GM18505 (cell line): ENCODE measurements around the gene PLXNB1.

ENCODE experiments used
- ATAC-seq: cut with Tn5 transposase; IDR thresholded peaks from one replicate; pipeline ENCODE4 v1.9.1; 2021; ENCODE audit not compliant: unreplicated experiment
- POLR2A ChIP-seq: IDR thresholded peaks from 4 replicates; pipeline ENCODE4 v1.6.1; 2011; ENCODE audit warnings: borderline replicate concordance; ENCODE audit not compliant: insufficient read depth, insufficient read length; ENCODE audit errors: extremely low read depth

PLXNB1 gene

DNA sequence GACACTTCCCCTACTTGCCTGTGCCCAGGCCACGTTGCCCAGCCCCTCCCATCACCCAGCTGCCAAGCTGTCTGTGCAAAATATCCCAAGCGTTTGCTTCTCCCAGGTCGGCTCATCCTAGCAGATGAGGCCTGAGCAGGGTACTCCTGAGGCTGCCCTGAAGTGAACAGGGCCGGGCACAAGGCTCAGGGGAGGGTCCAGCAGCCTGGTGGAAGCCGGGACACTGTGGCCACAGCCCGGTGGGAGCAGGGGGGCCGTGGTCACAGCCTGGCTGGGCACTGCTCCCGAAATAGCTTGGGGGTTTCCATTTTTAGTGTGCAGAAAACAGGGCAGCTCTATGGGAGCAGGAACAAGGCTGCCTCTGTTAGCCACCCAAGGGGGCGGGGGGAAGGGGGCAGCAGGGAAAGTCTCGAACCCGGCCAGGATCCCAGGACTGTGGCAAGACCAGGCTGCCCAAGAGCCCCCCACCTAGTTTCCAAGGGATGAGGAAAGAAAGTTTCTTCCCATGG, 3.4 kb downstream of the PLXNB1 start:
- TF ChIP-seq POLR2A: no peak
- ATAC-seq: no peak

DNA sequence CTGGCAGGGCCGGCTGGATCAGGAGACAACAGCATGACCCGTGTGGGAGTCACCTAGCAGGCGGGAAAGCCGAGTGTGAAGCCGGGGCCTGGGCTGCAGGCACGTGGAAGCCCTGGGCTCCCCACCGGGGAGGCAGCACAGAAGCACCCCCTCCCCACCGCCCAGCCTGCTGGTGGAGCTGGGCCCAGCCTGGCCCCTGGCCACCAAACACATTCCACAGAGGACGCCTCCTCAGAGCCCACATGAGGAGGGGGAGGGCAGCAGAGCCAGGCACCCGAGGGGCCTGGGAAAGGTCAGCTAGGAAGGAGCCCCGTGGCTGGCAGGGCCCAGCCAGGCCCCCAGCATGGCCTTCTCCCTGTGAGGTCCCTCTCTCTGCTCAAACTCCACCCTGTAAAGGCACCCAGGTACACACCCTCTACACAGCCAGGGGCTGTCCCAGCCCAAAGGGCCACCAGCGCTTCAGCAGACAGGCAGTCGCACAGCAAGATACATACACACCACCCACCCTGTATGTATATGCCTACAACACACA, 4.5 kb downstream of the PLXNB1 start:
- no peak for TF ChIP-seq POLR2A
- no peak for ATAC-seq

DNA sequence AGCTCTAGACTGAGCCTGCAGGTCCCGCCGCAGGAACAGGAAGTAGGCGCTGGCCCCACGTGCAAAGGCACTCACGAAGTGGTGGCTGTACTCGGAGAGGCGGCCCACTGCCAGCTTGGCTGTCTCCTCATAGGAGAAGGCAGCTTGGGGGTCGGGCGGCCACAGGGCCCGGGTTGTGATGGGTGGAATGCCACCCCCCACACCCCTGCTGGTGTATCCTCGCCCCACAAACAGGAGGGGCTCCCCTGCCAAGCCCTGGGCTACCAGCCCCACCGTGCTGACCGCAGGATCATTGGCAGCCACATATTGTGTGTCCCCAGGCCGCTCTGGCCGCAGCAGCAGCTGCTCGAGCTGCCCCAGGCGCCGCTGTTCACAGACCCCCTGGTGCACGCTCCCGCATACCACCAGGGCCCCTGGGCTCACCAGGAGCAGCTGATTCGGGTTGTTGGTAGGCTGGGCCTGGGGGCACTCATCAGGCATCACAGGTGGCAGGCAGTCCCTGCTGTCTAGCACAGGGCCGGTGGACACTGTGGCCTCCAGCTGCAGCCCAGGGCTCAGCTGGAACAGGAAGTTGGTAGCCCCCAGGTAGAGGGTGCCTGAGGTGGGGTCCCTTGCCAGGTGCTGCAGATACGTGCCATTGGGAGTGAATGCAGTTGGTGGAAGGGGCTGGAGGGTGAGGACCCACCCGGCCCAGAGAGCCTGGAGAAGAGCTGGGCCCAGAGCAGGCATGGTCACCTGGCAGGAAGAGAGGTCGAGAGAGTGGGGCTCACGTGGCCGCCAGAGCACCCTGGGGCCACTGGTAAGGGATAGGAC, 5.8 kb downstream of the PLXNB1 start:
- ATAC-seq: no peak

DNA sequence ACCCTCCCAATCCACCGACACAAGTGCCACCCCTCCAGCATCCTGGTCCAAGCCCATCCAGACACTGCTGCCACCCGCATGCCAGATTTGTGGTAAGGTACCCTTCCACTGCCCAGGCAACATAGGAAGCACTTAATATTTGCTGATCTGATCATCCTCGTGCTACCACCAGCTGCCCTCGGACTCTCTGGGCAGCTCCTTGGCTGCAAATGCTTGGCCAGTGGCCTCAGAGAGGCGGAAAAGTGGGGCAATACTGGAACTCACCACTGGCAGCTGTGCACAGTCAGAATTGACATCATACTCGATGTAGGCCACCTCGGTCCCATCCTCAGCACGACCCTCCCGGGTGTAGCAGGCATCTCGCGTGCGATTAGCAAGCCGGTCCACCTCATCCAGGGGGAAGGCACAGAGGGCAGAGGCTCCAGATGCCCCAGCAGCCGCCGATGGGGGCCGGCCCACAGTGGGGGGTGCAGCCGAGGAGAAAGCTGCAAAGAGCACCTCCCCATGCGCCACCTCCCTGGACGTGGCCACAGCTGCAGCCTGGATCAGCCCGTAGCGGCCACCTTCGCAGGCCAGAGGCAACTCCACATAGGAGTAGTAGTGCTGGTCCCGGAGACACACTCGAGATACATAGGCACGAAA, 6.5 kb downstream of the PLXNB1 start:
- TF ChIP-seq POLR2A: no peak
- ATAC-seq: no peak

More for the DNA sequence above, 5.8 kb downstream of the PLXNB1 start:
- TF ChIP-seq POLR2A: no peak

DNA sequence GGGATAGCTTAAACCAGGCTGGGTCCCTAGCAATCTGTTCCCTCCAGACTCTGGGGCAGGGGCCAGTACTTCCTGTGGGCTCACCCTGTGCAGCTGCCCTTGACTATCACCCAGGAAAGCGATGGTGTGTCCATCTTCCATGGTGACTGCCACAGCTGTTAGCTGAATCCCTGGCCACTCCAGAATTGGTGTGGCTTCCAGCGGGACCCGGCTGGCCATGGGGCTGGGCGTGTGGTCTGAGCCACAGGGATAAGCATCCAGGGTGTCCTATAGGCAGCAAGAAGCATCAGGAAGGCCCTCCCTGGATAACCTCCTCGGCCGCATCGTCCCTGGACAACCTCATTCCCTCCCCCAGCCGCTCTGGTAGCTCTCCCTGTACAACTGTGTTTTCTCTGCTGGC, 7.2 kb downstream of the PLXNB1 start:
- ATAC-seq: no peak
- TF ChIP-seq POLR2A: no peak

DNA sequence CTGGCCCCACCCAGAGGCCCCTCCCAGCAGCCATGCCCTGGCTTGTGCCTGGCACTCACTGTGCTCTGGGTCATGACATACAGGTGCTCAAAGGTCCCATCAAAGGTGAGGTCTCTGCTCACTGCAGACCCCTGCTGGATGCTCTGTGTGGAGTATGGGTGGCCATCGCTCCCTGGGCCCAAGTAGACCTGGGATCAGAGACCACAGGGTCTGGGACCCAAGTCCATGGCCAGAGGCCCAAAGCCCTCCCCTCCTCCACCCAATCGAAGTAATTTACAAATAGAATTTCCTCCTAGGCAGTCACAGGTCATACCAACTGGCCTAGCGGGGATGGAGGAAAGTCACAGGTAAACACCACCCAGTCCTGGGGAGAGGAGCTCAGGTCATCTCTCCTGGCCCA, 7.6 kb downstream of the PLXNB1 start:
- no peak for ATAC-seq

DNA sequence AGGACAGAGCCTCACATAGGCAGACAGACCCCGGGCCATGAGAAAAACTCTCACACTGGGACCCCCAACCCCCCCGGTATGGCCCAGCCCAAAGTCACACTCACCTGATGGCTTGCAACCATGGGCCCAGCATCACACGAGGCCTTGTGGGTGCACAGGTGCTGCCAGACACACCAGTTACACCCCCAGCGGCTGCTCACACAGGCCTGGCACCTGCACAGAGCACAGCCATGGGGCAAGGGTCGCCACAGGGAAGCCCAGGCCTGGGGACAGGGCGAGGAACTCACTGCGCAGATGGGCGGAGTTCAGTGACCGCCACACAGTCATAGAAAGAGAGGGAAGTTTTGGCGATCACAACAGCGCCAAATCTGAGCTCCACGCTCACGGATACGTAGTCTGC, 9.3 kb downstream of the PLXNB1 start:
- TF ChIP-seq POLR2A: no peak
- ATAC-seq: no peak

More for the DNA sequence above, 7.6 kb downstream of the PLXNB1 start:
- TF ChIP-seq POLR2A: no peak

DNA sequence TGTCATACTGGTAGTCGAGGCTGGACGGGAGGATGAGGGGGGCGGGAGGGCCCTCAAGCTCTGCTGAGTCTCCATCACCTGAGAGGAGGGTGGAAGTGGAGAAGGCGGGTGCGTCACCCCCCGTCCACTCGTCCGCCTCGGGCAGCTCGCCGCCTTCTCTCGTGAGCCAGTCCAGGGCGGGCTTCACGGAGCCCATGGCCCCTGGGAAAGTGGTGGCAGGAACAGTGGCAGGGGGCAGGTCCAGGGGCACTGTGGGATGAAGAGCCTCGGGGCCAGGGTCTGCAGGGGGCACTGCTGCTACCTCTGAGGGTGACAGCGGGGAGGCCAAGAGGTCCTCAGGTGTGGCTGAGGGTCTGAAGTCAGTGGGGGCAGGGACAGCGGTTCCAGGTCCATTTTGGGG, 10.3 kb downstream of the PLXNB1 start:
- no peak for TF ChIP-seq POLR2A
- ATAC-seq: no peak

DNA sequence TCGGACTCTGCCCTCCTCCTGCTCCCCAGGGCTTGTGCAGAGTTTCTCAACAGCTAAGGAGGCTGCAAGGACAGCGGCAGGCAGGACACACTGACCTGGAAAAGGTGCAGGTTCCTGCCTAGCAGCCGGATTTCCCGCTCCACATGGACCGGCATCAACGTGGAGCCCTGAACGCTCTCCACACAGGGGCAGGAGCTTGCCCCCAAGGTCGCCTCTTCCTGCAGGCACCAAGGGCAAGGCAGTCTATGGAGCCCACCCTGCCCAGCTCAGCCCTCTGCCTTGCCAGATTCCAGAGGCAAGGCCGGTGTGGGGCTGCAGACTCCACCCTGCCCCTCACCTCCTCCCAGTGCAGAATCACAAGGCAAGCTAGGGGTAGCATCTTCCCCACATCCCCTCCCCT, 10.7 kb downstream of the PLXNB1 start:
- no peak for ATAC-seq
- TF ChIP-seq POLR2A: no peak

DNA sequence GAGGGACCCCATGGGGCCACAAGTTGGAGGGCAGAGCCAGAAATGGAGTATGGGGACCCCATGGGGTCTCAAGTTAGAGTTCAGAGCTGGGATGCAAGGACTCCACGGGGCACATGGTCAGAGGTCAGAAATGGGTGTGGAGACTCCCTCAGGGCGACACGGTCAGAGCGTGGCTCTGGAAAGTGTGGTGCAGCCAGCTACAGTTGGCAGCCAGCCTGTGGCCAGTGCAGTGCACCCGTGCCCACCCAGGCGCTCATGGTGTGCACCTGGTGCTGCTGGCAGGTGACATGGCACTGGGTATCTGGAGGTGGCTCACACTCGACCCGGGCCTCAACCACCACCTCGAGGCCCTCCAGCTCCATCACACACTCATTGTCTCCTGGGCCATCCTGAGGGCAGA, 11.2 kb downstream of the PLXNB1 start:
- no peak for ATAC-seq
- TF ChIP-seq POLR2A: no peak

DNA sequence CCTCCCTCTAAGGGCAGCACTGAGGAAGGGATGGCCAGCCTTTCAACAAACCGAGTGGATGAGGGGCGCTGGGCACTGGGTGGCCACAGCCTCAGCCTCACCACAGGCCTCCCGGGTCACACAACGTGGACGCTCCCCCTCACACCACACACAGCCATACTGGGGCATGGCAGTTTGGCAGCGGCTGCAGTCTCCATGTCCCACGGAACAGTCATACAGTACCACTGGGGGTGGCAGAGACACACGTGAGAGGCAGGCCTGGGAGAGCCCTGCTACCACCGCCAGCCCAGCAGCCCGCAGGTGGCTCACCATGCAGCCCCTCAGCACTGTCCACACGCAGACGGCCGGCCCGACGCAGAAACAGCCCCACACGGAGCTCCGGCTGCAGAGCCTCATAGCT, 11.7 kb downstream of the PLXNB1 start:
- ATAC-seq: no peak
- no peak for TF ChIP-seq POLR2A

DNA sequence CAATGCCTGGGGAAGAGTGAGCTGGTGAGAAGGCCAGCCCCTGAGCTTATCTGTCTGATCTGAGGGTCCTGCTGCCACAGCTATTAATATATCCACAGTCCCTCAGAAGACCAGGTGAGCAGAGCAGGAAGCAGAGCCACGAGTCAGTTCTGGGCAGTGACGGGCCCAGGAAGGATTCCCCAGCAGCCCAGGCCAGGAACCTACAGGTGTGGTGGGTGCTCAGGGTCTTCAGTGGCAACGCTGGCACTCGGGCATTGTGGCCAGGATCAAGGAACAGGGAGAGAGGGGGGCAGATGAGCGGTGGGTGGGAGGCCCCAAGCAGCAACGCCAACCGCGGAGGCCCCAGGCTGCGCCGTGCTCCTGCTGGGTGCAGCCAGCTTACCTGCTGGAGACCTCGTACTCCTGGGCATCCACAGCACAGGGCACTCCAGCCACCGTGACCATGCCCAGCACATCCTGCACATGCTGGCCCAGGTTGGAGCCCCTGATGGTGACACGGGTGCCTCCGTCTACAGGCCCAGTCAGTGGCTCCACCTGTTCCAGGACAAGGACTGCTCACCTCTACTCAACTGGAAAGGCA, 12.3 kb downstream of the PLXNB1 start:
- no peak for TF ChIP-seq POLR2A
- ATAC-seq: no peak

DNA sequence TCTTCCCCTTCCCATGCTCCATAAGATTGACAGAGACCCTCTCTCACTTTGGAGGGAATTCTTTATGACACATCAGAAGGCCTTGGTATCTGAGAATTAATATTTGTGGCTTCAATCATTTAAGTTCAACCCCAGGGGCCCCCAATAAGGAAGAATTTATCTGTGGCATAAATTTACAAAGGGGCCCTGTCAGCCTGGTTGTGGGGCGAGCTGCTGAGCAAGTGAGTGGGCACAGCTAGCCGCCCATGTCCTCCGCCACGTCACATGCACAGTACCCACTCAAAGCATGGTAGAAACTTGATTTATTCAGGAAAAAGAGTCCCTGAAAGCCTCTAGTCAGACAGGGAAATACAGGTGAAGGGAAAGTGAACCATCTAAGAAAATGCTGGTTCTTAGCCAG, 13.3 kb downstream of the PLXNB1 start:
- no peak for ATAC-seq
- no peak for TF ChIP-seq POLR2A
